HEK293 (cell line): ENCODE measurements around the gene RHOV.

ENCODE experiments used
- CTCF ChIA-PET: fragments of 350-600 bp; formaldehyde crosslinking; extraction: SDS; loops from one replicate; lab custom pipeline; 2021; ENCODE audit warnings: antibody characterized with exemption; lab: Yijun Ruan, JAX
- POLR2A ChIA-PET: fragments of 300-600 bp; formaldehyde crosslinking; extraction: SDS; loops from one replicate; lab custom pipeline; 2020; ENCODE audit warnings: antibody characterized with exemption, inconsistent platforms; lab: Yijun Ruan, JAX
- H3K27ac ChIP-seq: fragments of 200-500 bp; sonication (Bioruptor generic); 2 replicates; pipeline ENCODE4 v1.5.1; 2014; ENCODE audit warnings: low read depth, low read length, control low read depth, inconsistent platforms; ENCODE audit errors: extremely low read depth
- H3K36me3 ChIP-seq, 2 experiments: fragments of 200-500 bp in 1 of 2; sonication (Bioruptor generic) in 1 of 2; 1 replicate in 1 of 2; 2 replicates in 1 of 2; pipeline ENCODE4 v1.5.1; 2014 to 2017; ENCODE audit warnings: inconsistent platforms in 2 of 2, low read length in 2 of 2; ENCODE audit not compliant: control insufficient read depth in 2 of 2, insufficient read depth in 1 of 2
- H3K4me1 ChIP-seq: fragments of 200-500 bp; sonication (Bioruptor generic); 2 replicates; pipeline ENCODE4 v1.5.1; 2014; ENCODE audit warnings: mild to moderate bottlenecking, low read length, inconsistent platforms; ENCODE audit not compliant: control insufficient read depth, insufficient read depth
- H3K4me3 ChIP-seq: 2 replicates; pipeline ENCODE4 v1.5.1; 2011; ENCODE audit warnings: low read depth, mild to moderate bottlenecking, control low read depth, low read length, moderate library complexity
- H3K9me3 ChIP-seq: fragments of 200-500 bp; sonication (Bioruptor generic); 2 replicates; pipeline ENCODE4 v1.5.1; 2014; ENCODE audit warnings: low read depth, low read length, inconsistent platforms; ENCODE audit not compliant: control insufficient read depth, insufficient read depth
- HOXD13 ChIP-seq: sonication (generic); formaldehyde crosslinking; IDR thresholded peaks from 2 replicates; pipeline ENCODE4 v1.8.0; 2022; ENCODE audit warnings: missing genetic modification reagents, borderline replicate concordance
- KLF10 ChIP-seq: fragments of 450-650 bp; IDR thresholded peaks from 2 replicates; pipeline ENCODE4 v1.5.1; 2018; ENCODE audit warnings: missing biosample characterization, mild to moderate bottlenecking, missing genetic modification characterization
- KLF8 ChIP-seq: fragments of 450-650 bp; formaldehyde crosslinking; IDR thresholded peaks from 2 replicates; pipeline ENCODE4 v1.5.1; 2016; ENCODE audit warnings: missing biosample characterization, missing genetic modification characterization
- MZF1 ChIP-seq: fragments of 450-650 bp; formaldehyde crosslinking; IDR thresholded peaks from 2 replicates; pipeline ENCODE4 v1.5.1; 2017; ENCODE audit warnings: missing biosample characterization, missing genetic modification characterization, borderline replicate concordance
- PRDM1 ChIP-seq: fragments of 450-650 bp; formaldehyde crosslinking; IDR thresholded peaks from 2 replicates; pipeline ENCODE4; 2016; ENCODE audit warnings: missing biosample characterization, missing genetic modification characterization
- SP2 ChIP-seq: fragments of 450-650 bp; formaldehyde crosslinking; IDR thresholded peaks from 2 replicates; pipeline ENCODE4 v1.5.1; 2016; ENCODE audit warnings: missing biosample characterization, missing genetic modification characterization
- ZBTB48 ChIP-seq: fragments of 450-650 bp; formaldehyde crosslinking; IDR thresholded peaks from 2 replicates; pipeline ENCODE4 v1.5.1; 2016; ENCODE audit warnings: missing biosample characterization, missing genetic modification characterization
- ZBTB8A ChIP-seq: fragments of 450-650 bp; formaldehyde crosslinking; IDR thresholded peaks from 2 replicates; pipeline ENCODE4 v1.5.1; 2016; ENCODE audit warnings: missing biosample characterization, missing genetic modification characterization
- ZFP3 ChIP-seq: fragments of 450-650 bp; formaldehyde crosslinking; IDR thresholded peaks from 2 replicates; pipeline ENCODE4 v1.5.1; 2016; ENCODE audit warnings: low read depth, missing biosample characterization, missing genetic modification characterization
- ZNF16 ChIP-seq: fragments of 450-650 bp; formaldehyde crosslinking; IDR thresholded peaks from 2 replicates; pipeline ENCODE4 v1.5.1; 2016; ENCODE audit warnings: low read depth, missing biosample characterization, missing genetic modification characterization
- ZNF2 ChIP-seq: fragments of 450-650 bp; formaldehyde crosslinking; IDR thresholded peaks from 2 replicates; pipeline ENCODE4 v1.5.1; 2016; ENCODE audit warnings: missing biosample characterization, missing genetic modification characterization
- ZNF23 ChIP-seq: fragments of 450-650 bp; formaldehyde crosslinking; IDR thresholded peaks from 2 replicates; pipeline ENCODE4 v1.5.1; 2016; ENCODE audit warnings: missing biosample characterization, missing genetic modification characterization, borderline replicate concordance
- ZNF239 ChIP-seq: fragments of 450-650 bp; formaldehyde crosslinking; IDR thresholded peaks from 2 replicates; pipeline ENCODE4 v1.5.1; 2016; ENCODE audit warnings: missing biosample characterization, missing genetic modification characterization
- ZNF341 ChIP-seq: fragments of 450-650 bp; formaldehyde crosslinking; IDR thresholded peaks from 2 replicates; pipeline ENCODE4; 2016; ENCODE audit warnings: low read depth, missing biosample characterization, missing genetic modification characterization
- ZNF394 ChIP-seq: fragments of 450-650 bp; formaldehyde crosslinking; IDR thresholded peaks from 2 replicates; pipeline ENCODE4 v1.5.1; 2016; ENCODE audit warnings: missing biosample characterization, missing genetic modification characterization, mild to moderate bottlenecking, moderate library complexity, borderline replicate concordance
- ZNF529 ChIP-seq: fragments of 450-650 bp; formaldehyde crosslinking; IDR thresholded peaks from 2 replicates; pipeline ENCODE4 v1.5.1; 2017; ENCODE audit warnings: missing genetic modification characterization, missing biosample characterization; ENCODE audit not compliant: insufficient replicate concordance
- ZNF530 ChIP-seq: fragments of 450-650 bp; formaldehyde crosslinking; IDR thresholded peaks from 2 replicates; pipeline ENCODE4 v1.5.1; 2016; ENCODE audit warnings: low read depth, missing biosample characterization, missing genetic modification characterization
- ZNF548 ChIP-seq: fragments of 450-650 bp; formaldehyde crosslinking; IDR thresholded peaks from 2 replicates; pipeline ENCODE4 v1.5.1; 2016; ENCODE audit warnings: missing biosample characterization, missing genetic modification characterization
- ZNF600 ChIP-seq: fragments of 450-650 bp; formaldehyde crosslinking; IDR thresholded peaks from 2 replicates; pipeline ENCODE4 v1.5.1; 2016; ENCODE audit warnings: missing biosample characterization, missing genetic modification characterization
- ZNF624 ChIP-seq: fragments of 450-650 bp; formaldehyde crosslinking; IDR thresholded peaks from 2 replicates; pipeline ENCODE4 v1.5.1; 2017; ENCODE audit warnings: missing biosample characterization, missing genetic modification characterization
- ZNF658 ChIP-seq: fragments of 450-650 bp; formaldehyde crosslinking; IDR thresholded peaks from 2 replicates; pipeline ENCODE4; 2016; ENCODE audit warnings: missing biosample characterization, missing genetic modification characterization
- ZNF660 ChIP-seq: fragments of 450-650 bp; IDR thresholded peaks from 2 replicates; pipeline ENCODE4 v1.5.1; 2018; ENCODE audit warnings: missing biosample characterization, mild to moderate bottlenecking, missing genetic modification characterization
- ZNF701 ChIP-seq: fragments of 450-650 bp; formaldehyde crosslinking; IDR thresholded peaks from 2 replicates; pipeline ENCODE4 v1.5.1; 2016; ENCODE audit warnings: missing biosample characterization, missing genetic modification characterization
- ZNF707 ChIP-seq: fragments of 450-650 bp; formaldehyde crosslinking; IDR thresholded peaks from 2 replicates; pipeline ENCODE4 v1.5.1; 2016; ENCODE audit warnings: missing biosample characterization, missing genetic modification characterization
- ZNF837 ChIP-seq: fragments of 450-650 bp; formaldehyde crosslinking; IDR thresholded peaks from 2 replicates; pipeline ENCODE4 v1.5.1; 2016; ENCODE audit warnings: missing biosample characterization, missing genetic modification characterization
- ZXDB ChIP-seq: fragments of 450-650 bp; formaldehyde crosslinking; IDR thresholded peaks from 2 replicates; pipeline ENCODE4 v1.5.1; 2016; ENCODE audit warnings: missing biosample characterization, missing genetic modification characterization
- TF ChIP-seq, protein P1 (sequence below): fragments of 450-650 bp; formaldehyde crosslinking; IDR thresholded peaks from 2 replicates; pipeline ENCODE4 v1.5.1; 2016; ENCODE audit warnings: missing biosample characterization, missing genetic modification characterization
- TF ChIP-seq, protein P2 (sequence below): fragments of 450-650 bp; formaldehyde crosslinking; IDR thresholded peaks from 2 replicates; pipeline ENCODE4 v1.5.1; 2016; ENCODE audit warnings: missing biosample characterization, missing genetic modification characterization
- TF ChIP-seq, protein P3 (sequence below): IDR thresholded peaks from 2 replicates; pipeline ENCODE4 v1.6.1; 2011; ENCODE audit warnings: mild to moderate bottlenecking, low read depth, low read length, borderline replicate concordance

RHOV gene

DNA sequence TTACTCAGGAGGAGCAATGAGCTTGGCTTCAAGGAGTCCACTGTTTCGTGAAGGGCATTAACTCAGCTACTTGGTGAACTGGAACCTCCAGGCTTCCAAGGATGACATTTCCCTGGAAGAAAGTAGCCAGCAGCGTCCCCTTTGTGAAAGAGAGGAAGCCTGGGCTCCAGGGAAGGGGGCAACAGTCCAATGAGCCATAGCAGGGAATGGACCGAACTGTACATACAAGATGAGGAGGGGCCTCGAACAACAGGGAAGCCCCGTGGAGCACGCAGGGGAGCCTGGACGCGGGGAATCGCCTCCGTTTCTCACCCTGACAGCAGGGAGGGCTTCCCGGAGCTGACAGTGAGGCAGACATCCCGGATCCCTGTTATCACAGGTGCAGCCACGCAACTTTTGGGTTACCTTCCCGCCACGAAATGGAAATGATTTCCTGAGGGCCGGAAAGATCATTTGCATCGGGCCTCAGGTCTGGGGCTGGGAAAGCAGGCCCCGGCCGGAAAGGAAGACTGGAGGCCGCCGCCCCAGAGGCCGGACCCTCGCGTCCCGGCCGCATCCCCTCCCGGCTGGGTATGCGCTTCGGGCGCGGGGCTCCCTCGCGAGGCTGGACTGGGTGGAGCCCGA, 30.7 kb downstream of the RHOV start (continued):
- TF ChIP-seq, protein P1, sequence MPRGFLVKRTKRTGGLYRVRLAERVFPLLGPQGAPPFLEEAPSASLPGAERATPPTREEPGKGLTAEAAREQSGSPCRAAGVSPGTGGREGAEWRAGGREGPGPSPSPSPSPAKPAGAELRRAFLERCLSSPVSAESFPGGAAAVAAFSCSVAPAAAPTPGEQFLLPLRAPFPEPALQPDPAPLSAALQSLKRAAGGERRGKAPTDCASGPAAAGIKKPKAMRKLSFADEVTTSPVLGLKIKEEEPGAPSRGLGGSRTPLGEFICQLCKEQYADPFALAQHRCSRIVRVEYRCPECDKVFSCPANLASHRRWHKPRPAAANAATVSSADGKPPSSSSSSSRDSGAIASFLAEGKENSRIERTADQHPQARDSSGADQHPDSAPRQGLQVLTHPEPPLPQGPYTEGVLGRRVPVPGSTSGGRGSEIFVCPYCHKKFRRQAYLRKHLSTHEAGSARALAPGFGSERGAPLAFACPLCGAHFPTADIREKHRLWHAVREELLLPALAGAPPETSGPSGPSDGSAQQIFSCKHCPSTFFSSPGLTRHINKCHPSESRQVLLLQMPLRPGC (tag by site-specific recombination) = no peak
- TF ChIP-seq ZNF701 (no peak), SP2 (no peak), ZNF239 (tag by site-specific recombination) (no peak), ZNF548 (tag by site-specific recombination) (no peak), ZNF16 (tag by site-specific recombination) (no peak), ZBTB48 (tag by site-specific recombination) (no peak), ZBTB8A (tag by site-specific recombination) (no peak), ZNF529 (no peak), MZF1 (tag by site-specific recombination) (no peak), ZNF600 (tag by site-specific recombination) (no peak)
- TF ChIP-seq, protein P2, sequence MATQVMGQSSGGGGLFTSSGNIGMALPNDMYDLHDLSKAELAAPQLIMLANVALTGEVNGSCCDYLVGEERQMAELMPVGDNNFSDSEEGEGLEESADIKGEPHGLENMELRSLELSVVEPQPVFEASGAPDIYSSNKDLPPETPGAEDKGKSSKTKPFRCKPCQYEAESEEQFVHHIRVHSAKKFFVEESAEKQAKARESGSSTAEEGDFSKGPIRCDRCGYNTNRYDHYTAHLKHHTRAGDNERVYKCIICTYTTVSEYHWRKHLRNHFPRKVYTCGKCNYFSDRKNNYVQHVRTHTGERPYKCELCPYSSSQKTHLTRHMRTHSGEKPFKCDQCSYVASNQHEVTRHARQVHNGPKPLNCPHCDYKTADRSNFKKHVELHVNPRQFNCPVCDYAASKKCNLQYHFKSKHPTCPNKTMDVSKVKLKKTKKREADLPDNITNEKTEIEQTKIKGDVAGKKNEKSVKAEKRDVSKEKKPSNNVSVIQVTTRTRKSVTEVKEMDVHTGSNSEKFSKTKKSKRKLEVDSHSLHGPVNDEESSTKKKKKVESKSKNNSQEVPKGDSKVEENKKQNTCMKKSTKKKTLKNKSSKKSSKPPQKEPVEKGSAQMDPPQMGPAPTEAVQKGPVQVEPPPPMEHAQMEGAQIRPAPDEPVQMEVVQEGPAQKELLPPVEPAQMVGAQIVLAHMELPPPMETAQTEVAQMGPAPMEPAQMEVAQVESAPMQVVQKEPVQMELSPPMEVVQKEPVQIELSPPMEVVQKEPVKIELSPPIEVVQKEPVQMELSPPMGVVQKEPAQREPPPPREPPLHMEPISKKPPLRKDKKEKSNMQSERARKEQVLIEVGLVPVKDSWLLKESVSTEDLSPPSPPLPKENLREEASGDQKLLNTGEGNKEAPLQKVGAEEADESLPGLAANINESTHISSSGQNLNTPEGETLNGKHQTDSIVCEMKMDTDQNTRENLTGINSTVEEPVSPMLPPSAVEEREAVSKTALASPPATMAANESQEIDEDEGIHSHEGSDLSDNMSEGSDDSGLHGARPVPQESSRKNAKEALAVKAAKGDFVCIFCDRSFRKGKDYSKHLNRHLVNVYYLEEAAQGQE = no peak

DNA sequence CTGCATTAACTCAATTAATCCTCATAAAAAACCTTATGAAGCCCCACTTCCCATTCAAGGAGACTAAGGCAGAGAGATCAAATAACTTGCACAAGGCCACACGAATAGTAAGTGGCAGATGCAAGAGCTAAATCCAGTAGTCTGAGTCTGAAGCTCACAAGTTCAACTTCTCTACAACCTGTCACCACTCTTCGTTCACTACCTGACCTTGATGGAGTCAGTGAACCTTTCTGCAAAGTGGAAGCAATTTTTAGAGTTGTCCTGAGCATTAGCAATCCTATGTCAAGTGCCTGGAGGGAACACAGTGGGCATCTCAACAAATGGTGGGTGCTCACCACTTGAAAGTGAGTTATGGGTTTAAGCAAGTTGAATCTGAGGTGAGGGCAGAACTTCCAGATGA, 32.3 kb downstream of the RHOV start:
- Histone ChIP-seq H3K9me3 (no peaks in the 10 kb centered on the region), H3K4me1 (no peaks in the 10 kb centered on the region; the same call in 1 of the 2 replicates), H3K4me3 (no peak overlapping the region), H3K27ac (no peak overlapping the region), H3K36me3 (no peaks in the 10 kb centered on the region)
- POLR2A ChIA-PET = no interaction called here
- CTCF ChIA-PET = no interaction called here
- TF ChIP-seq KLF8 (tag by site-specific recombination) (no peak), ZNF341 (tag by site-specific recombination) (no peak), ZNF658 (no peak), ZFP3 (tag by site-specific recombination) (no peak), ZNF624 (tag by site-specific recombination) (no peak), KLF10 (no peak), PRDM1 (tag by site-specific recombination) (no peak), ZNF394 (tag by site-specific recombination) (no peak), ZNF530 (no peak), ZNF660 (tag by site-specific recombination) (no peak), ZNF2 (no peak), ZBTB8A (tag by site-specific recombination) (no peak), ZNF837 (tag by site-specific recombination) (no peak), ZNF707 (tag by site-specific recombination) (no peak), HOXD13 (CRISPR knock-in tag) (no peak), ZNF23 (tag by site-specific recombination) (no peak), ZXDB (no peak)
- TF ChIP-seq, protein P3, sequence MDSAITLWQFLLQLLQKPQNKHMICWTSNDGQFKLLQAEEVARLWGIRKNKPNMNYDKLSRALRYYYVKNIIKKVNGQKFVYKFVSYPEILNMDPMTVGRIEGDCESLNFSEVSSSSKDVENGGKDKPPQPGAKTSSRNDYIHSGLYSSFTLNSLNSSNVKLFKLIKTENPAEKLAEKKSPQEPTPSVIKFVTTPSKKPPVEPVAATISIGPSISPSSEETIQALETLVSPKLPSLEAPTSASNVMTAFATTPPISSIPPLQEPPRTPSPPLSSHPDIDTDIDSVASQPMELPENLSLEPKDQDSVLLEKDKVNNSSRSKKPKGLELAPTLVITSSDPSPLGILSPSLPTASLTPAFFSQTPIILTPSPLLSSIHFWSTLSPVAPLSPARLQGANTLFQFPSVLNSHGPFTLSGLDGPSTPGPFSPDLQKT = no peak
